Body of pancreas (tissue), 4 donors: Measurements from ENCODE around the gene ZNF282. TPM values are rescaled to one million over a fixed set of nuclear protein-coding genes. Genes with fewer than 3 reads are reported as not detected.

Source experiments
- ATAC-seq: fragments of 150-250 bp; one replicate; pipeline ENCODE4 v1.9.1; 2016
- DNase-seq, 4 donors: peaks; one replicate each; pipeline ENCODE4 v3.0.0-alpha.2; 2019
- H3K27ac ChIP-seq, 4 donors: fragments of 200-600 bp; sonication (generic); 1 replicate in 3 of 4; 2 replicates in 1 of 4; pipeline versions ENCODE4 v1.5.1 to v1.6.1; 2016 to 2019; ENCODE audit warnings: mild to moderate bottlenecking in 1 of 4, mixed read lengths in 1 of 4, moderate library complexity in 1 of 4
- H3K27me3 ChIP-seq, 2 donors: fragments of 200-600 bp; sonication (generic); one replicate each; pipeline ENCODE4 v1.6.0; 2016; ENCODE audit warnings: mild to moderate bottlenecking in 1 of 2
- H3K36me3 ChIP-seq, 2 donors: fragments of 200-600 bp; sonication (generic); replicated peaks in 1 of 2; 2 replicates each; pipeline ENCODE4 v1.5.1; 2016; ENCODE audit warnings: low read depth in 2 of 2; ENCODE audit not compliant: insufficient read depth in 1 of 2
- H3K4me1 ChIP-seq: fragments of 200-600 bp; sonication (generic); one replicate; pipeline ENCODE4 v1.6.0; 2016
- H3K4me3 ChIP-seq, 2 donors: fragments of 200-600 bp; sonication (generic); 1 replicate in 1 of 2; 2 replicates in 1 of 2; pipeline ENCODE4 v1.5.1; 2016 to 2019
- H3K9me3 ChIP-seq, 3 donors: fragments of 200-600 bp; sonication (generic); 1 replicate in 2 of 3; 2 replicates in 1 of 3; pipeline ENCODE4 v1.5.1; 2016
- CTCF ChIP-seq, 7 experiments: fragments of 450-650 bp in 4 of 7; fragments of 200-600 bp in 3 of 7; sonication (generic) in 3 of 7; IDR thresholded peaks; one replicate each; pipeline ENCODE4 v1.5.1; 2016 to 2019; ENCODE audit warnings: antibody characterized with exemption in 7 of 7
- POLR2A ChIP-seq, 3 donors: fragments of 450-650 bp; IDR thresholded peaks; one replicate each; pipeline ENCODE4 v1.6.1; 2016; ENCODE audit warnings: antibody characterized with exemption in 3 of 3, mild to moderate bottlenecking in 2 of 3
- WGBS, 2 donors: methylation state at CpG; one replicate each; pipeline ENCODE4 v1.1.5; 2017; 5-methylcytosine and 5-hydroxymethylcytosine counted together
- intact Hi-C: fragments of 100-400 bp; cut with DNase I; formaldehyde crosslinking; loops from one replicate; pipeline ENCODE4 v1.15.1; 2023
- total RNA-seq, 2 donors: library from RNA; depleted of rRNA; stranded (reverse); fragments of >200 nt; gene quantifications; one replicate each; pipeline ENCODE4 v1.1.0, GENCODE V29; 2016

Gene ZNF282
- total RNA-seq, 2 donors from 2014 or later, result 12.7 to 28.0 TPM

- no peak for ATAC-seq
- Histone ChIP-seq H3K27ac (no peak overlapping the region), H3K27me3 (no peaks in the 10 kb centered on the region), H3K36me3 (peaks cover 6 to 19% of the 10 kb centered on the region in 2 donors), H3K4me3 (no peak overlapping the region), H3K9me3 (no peaks in the 10 kb centered on the region), H3K4me1 (no peaks in the 10 kb centered on the region)
- TF ChIP-seq CTCF (IDR thresholded peaks at IDR 0.05) (no peak), POLR2A (IDR thresholded peaks at IDR 0.05) (no peak)
- no peak for DNase-seq
- intact Hi-C loops, result no loop called here
Observed at GRCh38 chr7:149180722-149181449, 14.5 kb upstream of the ZNF282 start.

GRCh38 chr7:149181450-149181790, 13.9 kb upstream of the ZNF282 start:
- intact Hi-C loops, result no loop called here
- DNase-seq (no peak), ATAC-seq (no peak)
- Histone ChIP-seq H3K9me3 (no peaks in the 10 kb centered on the region), H3K4me1 (no peaks in the 10 kb centered on the region), H3K27ac (no peak overlapping the region), H3K27me3 (no peaks in the 10 kb centered on the region), H3K36me3 (peaks cover 6 to 15% of the 10 kb centered on the region in 2 donors), H3K4me3 (no peak overlapping the region)
- TF ChIP-seq POLR2A (IDR thresholded peaks at IDR 0.05), result no peak
- TF ChIP-seq CTCF (IDR thresholded peaks at IDR 0.05), result no peak

- H3K36me3 ChIP-seq, result peaks cover 2 to 5% of the 10 kb centered on the region in 2 donors
Observed at GRCh38 chr7:149184274-149184673, 11.1 kb upstream of the ZNF282 start.

GRCh38 chr7:149188213-149188612, 7.1 kb upstream of the ZNF282 start:
- Histone ChIP-seq H3K9me3 (no peaks in the 10 kb centered on the region), H3K4me1 (no peaks in the 10 kb centered on the region), H3K36me3 (no peaks in the 10 kb centered on the region), H3K27me3 (no peaks in the 10 kb centered on the region), H3K4me3 (no peak overlapping the region), H3K27ac (no peak overlapping the region)
- no peak for DNase-seq
- no peak for ATAC-seq
- WGBS, 2 donors, result 66 to 69% methylated on average over 2 of the region's 2 CpGs
- TF ChIP-seq CTCF (IDR thresholded peaks at IDR 0.05) (no peak), POLR2A (IDR thresholded peaks at IDR 0.05) (no peak)
- intact Hi-C loops, result no loop called here

More at GRCh38 chr7:149184274-149184673, 11.1 kb upstream of the ZNF282 start:
- Histone ChIP-seq H3K27ac (no peak overlapping the region), H3K9me3 (no peaks in the 10 kb centered on the region), H3K4me1 (no peaks in the 10 kb centered on the region), H3K27me3 (no peaks in the 10 kb centered on the region), H3K4me3 (no peak overlapping the region)
- DNase-seq (no peak), ATAC-seq (no peak)
- WGBS, 2 donors, result 87% methylated on average over 6 of the region's 6 CpGs
- intact Hi-C loops, result no loop called here
- TF ChIP-seq POLR2A (IDR thresholded peaks at IDR 0.05), result no peak
- TF ChIP-seq CTCF (IDR thresholded peaks at IDR 0.05), result no peak

- ATAC-seq (no peak), DNase-seq (no peak)
- Histone ChIP-seq H3K27ac (no peak overlapping the region), H3K4me3 (no peak overlapping the region), H3K27me3 (no peaks in the 10 kb centered on the region), H3K36me3 (no peaks in the 10 kb centered on the region), H3K4me1 (no peaks in the 10 kb centered on the region), H3K9me3 (no peaks in the 10 kb centered on the region)
- TF ChIP-seq CTCF (IDR thresholded peaks at IDR 0.05), result no peak
- no peak for TF ChIP-seq POLR2A (IDR thresholded peaks at IDR 0.05)
- intact Hi-C loops, result no loop called here
- WGBS, 2 donors, result 53 to 63% methylated on average over 12 of the region's 12 CpGs
Observed at GRCh38 chr7:149188637-149189259, 6.6 kb upstream of the ZNF282 start.
